BJ (cell line): ENCODE data around the gene ELF4. TPM values are rescaled to one million over a fixed set of nuclear protein-coding genes. Genes with fewer than 3 reads are reported as not detected.
A peak's percentile ranks its signal among the peaks of the same experiment; 100 is the strongest.

Source experiments
- CTCF ChIA-PET: fragments of 350-600 bp; formaldehyde crosslinking; extraction: SDS; loops from one replicate; lab custom pipeline; 2021; ENCODE audit warnings: antibody characterized with exemption, inconsistent platforms; lab: Yijun Ruan, JAX
- POLR2A ChIA-PET: fragments of 300-600 bp; sonication (Branson Sonifier 250); formaldehyde crosslinking; extraction: SDS; loops from one replicate; lab custom pipeline; 2021; ENCODE audit warnings: antibody characterized with exemption; lab: Charles Lee
- DNase-seq: peaks from one replicate; pipeline ENCODE4 v3.0.0-alpha.2; 2011; ENCODE audit warnings: low read depth
- H3K27me3 ChIP-seq: 2 replicates; pipeline ENCODE4 v1.6.0; 2011; ENCODE audit warnings: low read length; ENCODE audit not compliant: control insufficient read depth, insufficient read depth
- H3K36me3 ChIP-seq: 2 replicates; pipeline ENCODE4 v1.5.1; 2011; ENCODE audit warnings: low read length; ENCODE audit not compliant: control insufficient read depth, insufficient read depth
- H3K4me3 ChIP-seq: 2 replicates; pipeline ENCODE4 v1.5.1; 2011; ENCODE audit warnings: low read depth, mild to moderate bottlenecking, control low read depth, low read length
- polyA plus RNA-seq: library from polyadenylated mRNA; depleted of rRNA; stranded (reverse); fragments of >200 nt; gene quantifications from 2 replicates; pipeline ENCODE4 v1.2.3, GENCODE V29; 2011
- TF ChIP-seq, protein P1 (sequence below): IDR thresholded peaks from 2 replicates; pipeline ENCODE4 v1.5.1; 2011; ENCODE audit warnings: low read depth, mild to moderate bottlenecking, control low read depth, inconsistent platforms, low read length, moderate library complexity; ENCODE audit not compliant: insufficient read depth

ELF4 gene
- polyA plus RNA-seq, 1 experiment = 31.1 TPM

DNA sequence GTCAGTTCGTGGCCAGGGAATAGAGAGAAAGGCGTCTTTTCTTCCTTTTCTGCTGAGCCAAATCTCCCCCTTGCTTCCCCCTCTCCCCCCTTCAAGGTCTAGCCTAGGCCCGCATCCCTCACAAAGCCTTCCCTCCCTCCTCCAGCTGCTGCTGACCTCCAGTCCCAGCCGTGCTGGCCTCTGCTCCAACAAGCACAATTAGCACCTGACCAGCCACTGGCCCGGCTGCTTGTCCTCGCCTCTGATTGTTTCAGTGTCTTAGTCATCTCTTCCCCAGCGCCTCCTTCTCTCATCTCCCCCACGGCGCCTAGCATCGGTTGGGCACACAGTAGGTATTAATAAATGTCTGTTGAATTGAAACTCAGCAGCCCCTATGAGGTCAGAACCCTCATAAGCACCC lies 4.2 kb downstream of the ELF4 start:
- TF ChIP-seq, protein P1, sequence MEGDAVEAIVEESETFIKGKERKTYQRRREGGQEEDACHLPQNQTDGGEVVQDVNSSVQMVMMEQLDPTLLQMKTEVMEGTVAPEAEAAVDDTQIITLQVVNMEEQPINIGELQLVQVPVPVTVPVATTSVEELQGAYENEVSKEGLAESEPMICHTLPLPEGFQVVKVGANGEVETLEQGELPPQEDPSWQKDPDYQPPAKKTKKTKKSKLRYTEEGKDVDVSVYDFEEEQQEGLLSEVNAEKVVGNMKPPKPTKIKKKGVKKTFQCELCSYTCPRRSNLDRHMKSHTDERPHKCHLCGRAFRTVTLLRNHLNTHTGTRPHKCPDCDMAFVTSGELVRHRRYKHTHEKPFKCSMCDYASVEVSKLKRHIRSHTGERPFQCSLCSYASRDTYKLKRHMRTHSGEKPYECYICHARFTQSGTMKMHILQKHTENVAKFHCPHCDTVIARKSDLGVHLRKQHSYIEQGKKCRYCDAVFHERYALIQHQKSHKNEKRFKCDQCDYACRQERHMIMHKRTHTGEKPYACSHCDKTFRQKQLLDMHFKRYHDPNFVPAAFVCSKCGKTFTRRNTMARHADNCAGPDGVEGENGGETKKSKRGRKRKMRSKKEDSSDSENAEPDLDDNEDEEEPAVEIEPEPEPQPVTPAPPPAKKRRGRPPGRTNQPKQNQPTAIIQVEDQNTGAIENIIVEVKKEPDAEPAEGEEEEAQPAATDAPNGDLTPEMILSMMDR = no peak
- H3K4me3 ChIP-seq = no peak overlapping the region
- ChIA-PET CTCF (no interaction called here), POLR2A (no interaction called here)
- no peak for DNase-seq
- H3K36me3 ChIP-seq = no peaks in the 10 kb centered on the region
- no peaks in the 10 kb centered on the region for H3K27me3 ChIP-seq

DNA sequence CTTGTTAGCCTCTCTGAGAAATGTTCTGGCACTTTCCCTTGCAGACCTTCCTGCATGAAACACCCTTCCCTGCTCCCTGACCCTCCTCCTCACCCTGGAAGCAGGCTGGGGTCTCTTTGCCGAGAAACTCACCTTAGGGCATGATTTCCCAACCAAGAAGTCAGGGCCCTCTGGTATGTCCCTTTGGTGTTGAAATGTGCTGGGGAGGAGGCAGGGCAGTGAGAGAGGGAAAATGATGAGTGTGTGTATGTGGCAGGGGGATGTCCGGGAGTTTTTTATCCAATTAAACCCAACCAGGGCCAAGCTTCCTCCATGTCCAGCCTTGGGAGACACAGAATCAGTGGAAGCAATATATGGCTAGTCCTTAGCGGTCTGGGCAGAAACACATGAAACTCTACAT lies 5.1 kb downstream of the ELF4 start:
- Histone ChIP-seq H3K27me3 (no peaks in the 10 kb centered on the region), H3K36me3 (no peaks in the 10 kb centered on the region), H3K4me3 (no peak overlapping the region)
- DNase-seq = no peak
- TF ChIP-seq, protein P1 = no peak
- POLR2A ChIA-PET = interaction anchor here (0.6 kb wide), 1 partner anchor 55 kb away, joined by 4 read pairs; no protein-coding TSS in a partner anchor
- CTCF ChIA-PET = interaction anchor here (0.6 kb wide), 1 partner anchor 26 kb away, joined by 3 read pairs; no protein-coding TSS in a partner anchor

DNA sequence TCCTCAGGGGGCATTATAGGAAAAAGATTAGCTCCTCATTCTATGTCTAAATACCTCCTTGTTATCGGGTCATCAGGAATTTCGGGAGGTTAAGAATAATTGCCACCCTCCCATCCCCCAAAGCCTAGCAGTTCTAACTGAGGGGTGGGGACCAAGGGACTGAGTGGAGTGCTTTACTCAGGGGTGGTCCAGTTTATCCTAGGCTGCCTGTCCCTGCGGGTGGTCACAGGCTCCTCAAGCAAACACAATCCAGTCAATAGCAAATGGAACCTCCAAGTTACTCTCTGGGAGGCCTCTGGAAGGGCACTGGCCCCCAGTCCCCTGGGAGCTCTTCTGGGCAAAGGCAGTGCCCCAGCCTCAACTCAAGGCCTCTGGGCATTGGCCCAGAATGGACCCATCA lies 6.7 kb downstream of the ELF4 start:
- CTCF ChIA-PET = interaction anchor here (0.6 to 1.2 kb wide), 2 partner anchors 22 to 156 kb away, joined by 3 read pairs; no protein-coding TSS in a partner anchor
- TF ChIP-seq, protein P1 = no peak
- POLR2A ChIA-PET = no interaction called here
- Histone ChIP-seq H3K4me3 (no peak overlapping the region), H3K36me3 (no peaks in the 10 kb centered on the region), H3K27me3 (no peaks in the 10 kb centered on the region)
- DNase-seq = no peak

DNA sequence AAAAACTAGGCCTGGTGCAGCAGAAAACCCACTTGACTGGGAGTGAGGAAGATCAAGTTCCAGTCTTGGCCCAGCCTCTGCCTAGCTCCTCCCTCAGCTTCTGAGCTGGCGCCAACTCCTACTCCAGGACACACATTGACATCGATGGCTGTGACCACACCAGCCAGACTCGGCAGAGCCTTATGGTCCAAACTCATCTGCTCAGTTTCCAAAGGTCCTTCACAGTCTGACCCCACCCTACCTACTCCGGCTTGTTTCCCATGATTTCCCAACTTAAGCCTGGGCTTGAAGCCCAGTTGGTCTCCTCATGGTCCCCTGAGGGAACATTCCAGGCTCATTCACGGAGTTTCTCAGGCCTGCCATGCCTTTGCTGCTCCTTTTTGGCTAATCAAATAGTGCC lies 10.1 kb downstream of the ELF4 start:
- no peaks in the 10 kb centered on the region for H3K36me3 ChIP-seq
- H3K4me3 ChIP-seq = no peak overlapping the region
- TF ChIP-seq, protein P1 = no peak
- ChIA-PET POLR2A (no interaction called here), CTCF (no interaction called here)
- DNase-seq = peak; percentile 43
- no peaks in the 10 kb centered on the region for H3K27me3 ChIP-seq

DNA sequence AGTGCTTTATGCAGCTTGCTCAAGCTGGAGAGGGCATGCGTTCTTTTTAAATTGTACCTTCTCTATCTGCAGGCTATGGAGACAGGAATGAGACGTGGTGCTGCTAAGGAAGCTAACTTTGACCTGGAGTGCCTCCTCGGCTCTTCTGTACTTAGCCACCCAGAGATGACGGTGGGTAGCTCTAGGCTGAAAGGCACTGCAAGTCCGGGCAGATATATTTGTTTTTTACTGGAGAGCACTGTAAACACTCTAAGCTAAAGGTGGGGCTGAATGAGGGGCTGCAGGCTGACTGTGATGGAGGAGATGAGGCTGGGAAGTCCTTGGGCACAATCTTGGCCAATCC lies 12.1 kb downstream of the ELF4 start:
- Histone ChIP-seq H3K36me3 (no peaks in the 10 kb centered on the region), H3K27me3 (no peaks in the 10 kb centered on the region), H3K4me3 (no peak overlapping the region)
- TF ChIP-seq, protein P1 = no peak
- ChIA-PET POLR2A (no interaction called here), CTCF (interaction anchor here (1.0 kb wide), 1 partner anchor 18 kb away, joined by 4 read pairs; no protein-coding TSS in a partner anchor)
- no peak for DNase-seq
